WTC11 (cell line): ENCODE results near the gene LHPP.

ENCODE experiments used
- ZNF121 ChIP-seq: sonication (generic); formaldehyde crosslinking; IDR thresholded peaks from 2 replicates; pipeline ENCODE4 v1.8.0; 2023; ENCODE audit warnings: missing genetic modification reagents
- ZNF232 ChIP-seq: sonication (generic); formaldehyde crosslinking; IDR thresholded peaks from 2 replicates; pipeline ENCODE4 v1.8.0; 2022; ENCODE audit warnings: mild to moderate bottlenecking, missing genetic modification reagents
- TF ChIP-seq, protein P1 (sequence below): fragments of 200-600 bp; IDR thresholded peaks from 2 replicates; pipeline ENCODE4 v1.8.0; 2022; ENCODE audit warnings: antibody characterized with exemption
- TF ChIP-seq, protein P2 (sequence below): sonication (generic); formaldehyde crosslinking; IDR thresholded peaks from 2 replicates; pipeline ENCODE4 v1.8.0; 2023; ENCODE audit warnings: missing genetic modification reagents
- TF ChIP-seq, protein P3 (sequence below): sonication (generic); formaldehyde crosslinking; IDR thresholded peaks from 2 replicates; pipeline ENCODE4 v1.8.0; 2022; ENCODE audit warnings: mild to moderate bottlenecking, missing genetic modification reagents
- TF ChIP-seq, protein P4 (sequence below): sonication (generic); formaldehyde crosslinking; IDR thresholded peaks from 2 replicates; pipeline ENCODE4 v1.8.1; 2023; ENCODE audit warnings: mild to moderate bottlenecking, missing genetic modification reagents, moderate library complexity

DNA sequence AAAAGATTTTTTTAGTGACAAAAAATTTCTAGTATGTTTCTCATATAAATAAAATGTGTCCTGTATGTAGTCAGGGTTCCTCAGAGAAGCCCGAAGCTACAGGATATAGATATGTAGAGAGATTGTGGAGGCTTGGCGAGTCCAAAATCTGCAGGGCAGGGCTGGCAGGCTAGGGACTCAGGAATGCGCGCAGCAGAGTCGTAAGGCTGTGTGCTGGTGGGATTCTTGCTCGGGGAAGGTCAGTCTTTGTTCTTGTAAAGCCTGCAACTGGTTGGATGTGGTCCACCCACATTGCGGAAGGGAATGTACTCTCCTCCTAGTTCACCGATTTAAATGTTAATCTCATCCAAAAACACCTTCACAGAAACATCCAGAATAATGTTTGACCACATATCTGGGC, 30.6 kb downstream of the LHPP start:
- TF ChIP-seq, protein P1, sequence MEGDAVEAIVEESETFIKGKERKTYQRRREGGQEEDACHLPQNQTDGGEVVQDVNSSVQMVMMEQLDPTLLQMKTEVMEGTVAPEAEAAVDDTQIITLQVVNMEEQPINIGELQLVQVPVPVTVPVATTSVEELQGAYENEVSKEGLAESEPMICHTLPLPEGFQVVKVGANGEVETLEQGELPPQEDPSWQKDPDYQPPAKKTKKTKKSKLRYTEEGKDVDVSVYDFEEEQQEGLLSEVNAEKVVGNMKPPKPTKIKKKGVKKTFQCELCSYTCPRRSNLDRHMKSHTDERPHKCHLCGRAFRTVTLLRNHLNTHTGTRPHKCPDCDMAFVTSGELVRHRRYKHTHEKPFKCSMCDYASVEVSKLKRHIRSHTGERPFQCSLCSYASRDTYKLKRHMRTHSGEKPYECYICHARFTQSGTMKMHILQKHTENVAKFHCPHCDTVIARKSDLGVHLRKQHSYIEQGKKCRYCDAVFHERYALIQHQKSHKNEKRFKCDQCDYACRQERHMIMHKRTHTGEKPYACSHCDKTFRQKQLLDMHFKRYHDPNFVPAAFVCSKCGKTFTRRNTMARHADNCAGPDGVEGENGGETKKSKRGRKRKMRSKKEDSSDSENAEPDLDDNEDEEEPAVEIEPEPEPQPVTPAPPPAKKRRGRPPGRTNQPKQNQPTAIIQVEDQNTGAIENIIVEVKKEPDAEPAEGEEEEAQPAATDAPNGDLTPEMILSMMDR = no peak
- TF ChIP-seq ZNF232 (CRISPR knock-in tag) (no peak), ZNF121 (CRISPR knock-in tag) (no peak)
- TF ChIP-seq, protein P2, sequence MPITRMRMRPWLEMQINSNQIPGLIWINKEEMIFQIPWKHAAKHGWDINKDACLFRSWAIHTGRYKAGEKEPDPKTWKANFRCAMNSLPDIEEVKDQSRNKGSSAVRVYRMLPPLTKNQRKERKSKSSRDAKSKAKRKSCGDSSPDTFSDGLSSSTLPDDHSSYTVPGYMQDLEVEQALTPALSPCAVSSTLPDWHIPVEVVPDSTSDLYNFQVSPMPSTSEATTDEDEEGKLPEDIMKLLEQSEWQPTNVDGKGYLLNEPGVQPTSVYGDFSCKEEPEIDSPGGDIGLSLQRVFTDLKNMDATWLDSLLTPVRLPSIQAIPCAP = no peak
- TF ChIP-seq, protein P3, sequence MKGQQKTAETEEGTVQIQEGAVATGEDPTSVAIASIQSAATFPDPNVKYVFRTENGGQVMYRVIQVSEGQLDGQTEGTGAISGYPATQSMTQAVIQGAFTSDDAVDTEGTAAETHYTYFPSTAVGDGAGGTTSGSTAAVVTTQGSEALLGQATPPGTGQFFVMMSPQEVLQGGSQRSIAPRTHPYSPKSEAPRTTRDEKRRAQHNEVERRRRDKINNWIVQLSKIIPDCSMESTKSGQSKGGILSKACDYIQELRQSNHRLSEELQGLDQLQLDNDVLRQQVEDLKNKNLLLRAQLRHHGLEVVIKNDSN (CRISPR knock-in tag) = no peak
- TF ChIP-seq, protein P4, sequence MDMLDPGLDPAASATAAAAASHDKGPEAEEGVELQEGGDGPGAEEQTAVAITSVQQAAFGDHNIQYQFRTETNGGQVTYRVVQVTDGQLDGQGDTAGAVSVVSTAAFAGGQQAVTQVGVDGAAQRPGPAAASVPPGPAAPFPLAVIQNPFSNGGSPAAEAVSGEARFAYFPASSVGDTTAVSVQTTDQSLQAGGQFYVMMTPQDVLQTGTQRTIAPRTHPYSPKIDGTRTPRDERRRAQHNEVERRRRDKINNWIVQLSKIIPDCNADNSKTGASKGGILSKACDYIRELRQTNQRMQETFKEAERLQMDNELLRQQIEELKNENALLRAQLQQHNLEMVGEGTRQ = no peak
